ENCODE data around the gene CCDC90B.

Gene CCDC90B

GRCh38 chr11:83299681-83300080 lies 13.5 kb upstream of the CCDC90B start:
- no peak overlapping the region for H3K9ac ChIP-seq (ENCODE audit: low read length)
- no peak overlapping the region for H3K23ac ChIP-seq (ENCODE audit: low read length)
- no peaks in the 10 kb centered on the region for H3K79me1 ChIP-seq (ENCODE audit: low read length)
- peaks cover 1% of the 10 kb centered on the region for H3K4me1 ChIP-seq (ENCODE audit: control insufficient read depth, low read depth, low read length)
- no peak overlapping the region for H4K5ac ChIP-seq (ENCODE audit: low read length)
- H3K36me3 ChIP-seq (ENCODE audit: control insufficient read depth, insufficient read depth, low read length): no peaks in the 10 kb centered on the region
- no peak overlapping the region for H2BK5ac ChIP-seq (ENCODE audit: low read length)
- no peak overlapping the region for H3K27ac ChIP-seq (ENCODE audit: low read depth, low read length)
- H2AK5ac ChIP-seq (ENCODE audit: low read length): no peak overlapping the region
- no peaks in the 10 kb centered on the region for H3K27me3 ChIP-seq (ENCODE audit: insufficient read depth, low read length, poor library complexity)
- H3K4ac ChIP-seq (ENCODE audit: low read depth, low read length): no peak overlapping the region
- no peak overlapping the region for H2BK15ac ChIP-seq (replicated peaks; ENCODE audit: low read depth)
- H3K56ac ChIP-seq (ENCODE audit: low read length): no peak overlapping the region
- WGBS (ENCODE audit: extremely low coverage, insufficient coverage, low lambda C conversion rate): no CpG with 5 or more reads among the region's 6 CpGs
- H3K79me2 ChIP-seq (ENCODE audit: control insufficient read depth, insufficient read depth, low read length): no peaks in the 10 kb centered on the region
- H3K4me3 ChIP-seq (ENCODE audit: low read length): no peak overlapping the region
- no peak overlapping the region for H4K8ac ChIP-seq (ENCODE audit: low read depth, low read length)
- DNase-seq: no peak
- no peak overlapping the region for H3K4me2 ChIP-seq (ENCODE audit: low read length)
- H3K18ac ChIP-seq (ENCODE audit: low read length): no peak overlapping the region
- H2BK120ac ChIP-seq (ENCODE audit: low read depth, low read length): no peak overlapping the region

- Histone ChIP-seq H3K56ac (ENCODE audit: low read length) (no peak overlapping the region), H3K18ac (ENCODE audit: low read length) (peak overlapping the region; percentile 56), H4K8ac (ENCODE audit: low read depth, low read length) (no peak overlapping the region), H3K79me1 (ENCODE audit: low read length) (no peaks in the 10 kb centered on the region), H2BK120ac (ENCODE audit: low read depth, low read length) (no peak overlapping the region), H3K27me3 (ENCODE audit: insufficient read depth, low read length, poor library complexity) (no peaks in the 10 kb centered on the region), H3K36me3 (ENCODE audit: control insufficient read depth, insufficient read depth, low read length) (no peaks in the 10 kb centered on the region), H2BK15ac (replicated peaks; ENCODE audit: low read depth) (no peak overlapping the region), H3K27ac (ENCODE audit: low read depth, low read length) (no peak overlapping the region), H2AK5ac (ENCODE audit: low read length) (no peak overlapping the region), H3K79me2 (ENCODE audit: control insufficient read depth, insufficient read depth, low read length) (no peaks in the 10 kb centered on the region), H3K4me1 (ENCODE audit: control insufficient read depth, low read depth, low read length) (peaks cover 14% of the 10 kb centered on the region), H2BK5ac (ENCODE audit: low read length) (no peak overlapping the region), H3K4me2 (ENCODE audit: low read length) (no peak overlapping the region), H3K4ac (ENCODE audit: low read depth, low read length) (no peak overlapping the region), H3K23ac (ENCODE audit: low read length) (no peak overlapping the region), H4K5ac (ENCODE audit: low read length) (no peak overlapping the region), H3K9ac (ENCODE audit: low read length) (no peak overlapping the region), H3K4me3 (ENCODE audit: low read length) (no peak overlapping the region)
- no CpG with 5 or more reads among the region's 4 CpGs for WGBS (ENCODE audit: extremely low coverage, insufficient coverage, low lambda C conversion rate)
- DNase-seq: peak; percentile 28
These were observed 8.0 kb upstream of the CCDC90B start for GRCh38 chr11:83294208-83294607.

GRCh38 chr11:83293457-83293774 lies 7.2 kb upstream of the CCDC90B start:
- WGBS (ENCODE audit: extremely low coverage, insufficient coverage, low lambda C conversion rate): 100% methylated on average over 3 of the region's 4 CpGs
- H3K4ac ChIP-seq (ENCODE audit: low read depth, low read length): peak overlapping the region; percentile 18

GRCh38 chr11:83292709-83293456 lies 6.7 kb upstream of the CCDC90B start:
- H2BK120ac ChIP-seq (ENCODE audit: low read depth, low read length): peak overlapping the region; percentile 99
- no peak overlapping the region for H4K8ac ChIP-seq (ENCODE audit: low read depth, low read length)
- H3K36me3 ChIP-seq (ENCODE audit: control insufficient read depth, insufficient read depth, low read length): no peaks in the 10 kb centered on the region
- no peaks in the 10 kb centered on the region for H3K79me1 ChIP-seq (ENCODE audit: low read length)
- H4K5ac ChIP-seq (ENCODE audit: low read length): peak overlapping the region; percentile 35
- H2BK5ac ChIP-seq (ENCODE audit: low read length): peak overlapping the region; percentile 89
- no peaks in the 10 kb centered on the region for H3K79me2 ChIP-seq (ENCODE audit: control insufficient read depth, insufficient read depth, low read length)
- peak; percentile 94 for DNase-seq
- peak overlapping the region; percentile 36 for H2BK15ac ChIP-seq (replicated peaks; ENCODE audit: low read depth)
- no peak overlapping the region for H3K4me3 ChIP-seq (ENCODE audit: low read length)
- no peaks in the 10 kb centered on the region for H3K27me3 ChIP-seq (ENCODE audit: insufficient read depth, low read length, poor library complexity)
- WGBS (ENCODE audit: extremely low coverage, insufficient coverage, low lambda C conversion rate): no CpG with 5 or more reads among the region's 7 CpGs
- H3K27ac ChIP-seq (ENCODE audit: low read depth, low read length): peak overlapping the region; percentile 8
- H3K4ac ChIP-seq (ENCODE audit: low read depth, low read length): peak overlapping the region; percentile 55
- peak overlapping the region; percentile 9 for H2AK5ac ChIP-seq (ENCODE audit: low read length)
- no peak overlapping the region for H3K23ac ChIP-seq (ENCODE audit: low read length)
- H3K56ac ChIP-seq (ENCODE audit: low read length): peak overlapping the region; percentile 77
- H3K4me1 ChIP-seq (ENCODE audit: control insufficient read depth, low read depth, low read length): peaks cover 14% of the 10 kb centered on the region
- H3K4me2 ChIP-seq (ENCODE audit: low read length): no peak overlapping the region
- H3K18ac ChIP-seq (ENCODE audit: low read length): peak overlapping the region; percentile 94
- H3K9ac ChIP-seq (ENCODE audit: low read length): peak overlapping the region; percentile 32

More at GRCh38 chr11:83293457-83293774, 7.2 kb upstream of the CCDC90B start:
- no peaks in the 10 kb centered on the region for H3K27me3 ChIP-seq (ENCODE audit: insufficient read depth, low read length, poor library complexity)
- peak overlapping the region; percentile 36 for H3K56ac ChIP-seq (ENCODE audit: low read length)
- H3K9ac ChIP-seq (ENCODE audit: low read length): no peak overlapping the region
- peak overlapping the region; percentile 56 for H2BK5ac ChIP-seq (ENCODE audit: low read length)
- H3K23ac ChIP-seq (ENCODE audit: low read length): no peak overlapping the region
- H4K5ac ChIP-seq (ENCODE audit: low read length): peak overlapping the region; percentile 5
- no peak overlapping the region for H2BK120ac ChIP-seq (ENCODE audit: low read depth, low read length)
- H2BK15ac ChIP-seq (replicated peaks; ENCODE audit: low read depth): no peak overlapping the region
- H3K27ac ChIP-seq (ENCODE audit: low read depth, low read length): no peak overlapping the region
- peak overlapping the region; percentile 80 for H2AK5ac ChIP-seq (ENCODE audit: low read length)
- H3K79me2 ChIP-seq (ENCODE audit: control insufficient read depth, insufficient read depth, low read length): no peaks in the 10 kb centered on the region
- H3K36me3 ChIP-seq (ENCODE audit: control insufficient read depth, insufficient read depth, low read length): no peaks in the 10 kb centered on the region
- no peak overlapping the region for H3K4me3 ChIP-seq (ENCODE audit: low read length)
- peaks cover 14% of the 10 kb centered on the region for H3K4me1 ChIP-seq (ENCODE audit: control insufficient read depth, low read depth, low read length)
- no peak overlapping the region for H4K8ac ChIP-seq (ENCODE audit: low read depth, low read length)
- no peak overlapping the region for H3K18ac ChIP-seq (ENCODE audit: low read length)
- DNase-seq: no peak
- H3K79me1 ChIP-seq (ENCODE audit: low read length): no peaks in the 10 kb centered on the region
- H3K4me2 ChIP-seq (ENCODE audit: low read length): no peak overlapping the region

GRCh38 chr11:83287631-83288030 lies 1.5 kb upstream of the CCDC90B start:
- Histone ChIP-seq H2BK15ac (replicated peaks; ENCODE audit: low read depth) (no peak overlapping the region), H3K4me2 (ENCODE audit: low read length) (no peak overlapping the region), H2AK5ac (ENCODE audit: low read length) (no peak overlapping the region), H4K5ac (ENCODE audit: low read length) (no peak overlapping the region), H3K79me1 (ENCODE audit: low read length) (no peaks in the 10 kb centered on the region), H3K23ac (ENCODE audit: low read length) (no peak overlapping the region), H3K56ac (ENCODE audit: low read length) (no peak overlapping the region), H3K27me3 (ENCODE audit: insufficient read depth, low read length, poor library complexity) (no peaks in the 10 kb centered on the region), H2BK5ac (ENCODE audit: low read length) (no peak overlapping the region), H3K79me2 (ENCODE audit: control insufficient read depth, insufficient read depth, low read length) (peaks cover 9% of the 10 kb centered on the region), H2BK120ac (ENCODE audit: low read depth, low read length) (no peak overlapping the region), H3K27ac (ENCODE audit: low read depth, low read length) (no peak overlapping the region), H3K4ac (ENCODE audit: low read depth, low read length) (peak overlapping the region; percentile 37), H3K4me3 (ENCODE audit: low read length) (no peak overlapping the region), H4K8ac (ENCODE audit: low read depth, low read length) (no peak overlapping the region), H3K9ac (ENCODE audit: low read length) (no peak overlapping the region), H3K36me3 (ENCODE audit: control insufficient read depth, insufficient read depth, low read length) (no peaks in the 10 kb centered on the region), H3K4me1 (ENCODE audit: control insufficient read depth, low read depth, low read length) (peaks cover 4% of the 10 kb centered on the region), H3K18ac (ENCODE audit: low read length) (no peak overlapping the region)
- DNase-seq: no peak
- no CpG with 5 or more reads among the region's 6 CpGs for WGBS (ENCODE audit: extremely low coverage, insufficient coverage, low lambda C conversion rate)

Measured in mesendoderm (in vitro differentiated cells).